K562 (cell line): ENCODE results near the gene YOD1. TPM values are rescaled to one million over a fixed set of nuclear protein-coding genes. Genes with fewer than 3 reads are reported as not detected.
A peak's percentile ranks its signal among the peaks of the same experiment; 100 is the strongest.

ENCODE experiments used
- CAMTA2 ChIP-seq: fragments of 250-450 bp; sonication (Bioruptor Pico); conservative IDR thresholded peaks from 2 replicates; pipeline ENCODE4 v1.5.1; 2022
- DPF2 ChIP-seq: fragments of 450-650 bp; IDR thresholded peaks from 2 replicates; pipeline ENCODE4 v1.6.1; 2016
- GTF2E2 ChIP-seq: fragments of 200-800 bp; sonication (Bioruptor generic); IDR thresholded peaks from 2 replicates; pipeline ENCODE4 v1.6.1; 2016; ENCODE audit warnings: missing genetic modification characterization, missing compliant biosample characterization
- LCOR ChIP-seq: sonication (generic); formaldehyde crosslinking; IDR thresholded peaks from 2 replicates; pipeline ENCODE4 v1.8.0; 2022; ENCODE audit warnings: mild to moderate bottlenecking, missing genetic modification reagents
- MAZ ChIP-seq, 2 experiments: fragments of 450-650 bp in 1 of 2; sonication (generic) in 1 of 2; formaldehyde crosslinking; IDR thresholded peaks in 1 of 2; conservative IDR thresholded peaks in 1 of 2; 2 replicates each; pipeline versions ENCODE4 v1.4.0 to v1.5.0; 2020; ENCODE audit warnings: mild to moderate bottlenecking in 1 of 2, missing genetic modification reagents in 1 of 2
- SMARCA5 ChIP-seq: fragments of 450-650 bp; IDR thresholded peaks from 2 replicates; pipeline ENCODE4 v1.6.1; 2016
- TAF9B ChIP-seq: fragments of 450-650 bp; IDR thresholded peaks from 2 replicates; pipeline ENCODE4 v1.6.1; 2018; ENCODE audit warnings: mild to moderate bottlenecking; ENCODE audit not compliant: partially characterized antibody
- YBX1 ChIP-seq: fragments of 450-650 bp; IDR thresholded peaks from 2 replicates; pipeline ENCODE4 v1.7.1; 2016; ENCODE audit warnings: mild to moderate bottlenecking
- polyA plus RNA-seq, 8 experiments: library from polyadenylated mRNA; depleted of rRNA in 4 of 8; stranded (reverse) in 5 of 8; unstranded in 3 of 8; fragments of >200 nt; fragmentation: Nextera tagmentation in 2 of 8; fragmentation: Illumina TruSeq in 1 of 8; extraction: Ambion mirVana in 2 of 8; extraction: Trizol in 1 of 8; gene quantifications; 2 replicates each; pipeline versions ENCODE4 v1.2.1 to v1.2.3, GENCODE V29; 2011 to 2014; ENCODE audit warnings: inconsistent platforms in 1 of 8, missing spikeins in 1 of 8
- total RNA-seq, 7 experiments: library from RNA; depleted of rRNA in 6 of 7; stranded (reverse); fragments of >200 nt in 6 of 7; fragmentation: Illumina TruSeq in 2 of 7; extraction: Trizol in 2 of 7; gene quantifications; 2 replicates each; pipeline versions ENCODE4 v1.2.1 to v1.2.3, GENCODE V29; 2011 to 2021; ENCODE audit warnings: low replicate concordance in 1 of 7
- TF ChIP-seq, protein P1 (sequence below): fragments of 250-450 bp; sonication (Bioruptor Pico); IDR thresholded peaks from 2 replicates; pipeline ENCODE4 v1.4.0; 2020; ENCODE audit warnings: mild to moderate bottlenecking, moderate library complexity
- TF ChIP-seq, protein P2 (sequence below): sonication (generic); formaldehyde crosslinking; IDR thresholded peaks from 2 replicates; pipeline ENCODE4 v1.8.0; 2022; ENCODE audit warnings: missing genetic modification reagents, mild to moderate bottlenecking, moderate library complexity, borderline replicate concordance
- TF ChIP-seq, protein P3 (sequence below): fragments of 200-600 bp; sonication (generic); IDR thresholded peaks from one replicate; pipeline ENCODE4 v1.6.1; 2012; ENCODE audit warnings: mild to moderate bottlenecking, low read depth, low read length, inconsistent platforms
- TF ChIP-seq, protein P4 (sequence below), 2 experiments: fragments of 450-650 bp in 1 of 2; sonication (generic) in 1 of 2; formaldehyde crosslinking in 1 of 2; IDR thresholded peaks in 1 of 2; conservative IDR thresholded peaks in 1 of 2; 2 replicates each; pipeline versions ENCODE4 v1.6.1 to v1.8.1; 2016 to 2023; ENCODE audit warnings: mild to moderate bottlenecking in 2 of 2, moderate library complexity in 2 of 2, inconsistent platforms in 1 of 2, missing genetic modification reagents in 1 of 2

Gene YOD1
- total and polyA plus RNA-seq, 9 of the 15 experiments (the other 6 are each of a cell fraction or from before 2014, with no cell fraction given) = 18.2 to 78.1 (median 46.9) TPM

DNA sequence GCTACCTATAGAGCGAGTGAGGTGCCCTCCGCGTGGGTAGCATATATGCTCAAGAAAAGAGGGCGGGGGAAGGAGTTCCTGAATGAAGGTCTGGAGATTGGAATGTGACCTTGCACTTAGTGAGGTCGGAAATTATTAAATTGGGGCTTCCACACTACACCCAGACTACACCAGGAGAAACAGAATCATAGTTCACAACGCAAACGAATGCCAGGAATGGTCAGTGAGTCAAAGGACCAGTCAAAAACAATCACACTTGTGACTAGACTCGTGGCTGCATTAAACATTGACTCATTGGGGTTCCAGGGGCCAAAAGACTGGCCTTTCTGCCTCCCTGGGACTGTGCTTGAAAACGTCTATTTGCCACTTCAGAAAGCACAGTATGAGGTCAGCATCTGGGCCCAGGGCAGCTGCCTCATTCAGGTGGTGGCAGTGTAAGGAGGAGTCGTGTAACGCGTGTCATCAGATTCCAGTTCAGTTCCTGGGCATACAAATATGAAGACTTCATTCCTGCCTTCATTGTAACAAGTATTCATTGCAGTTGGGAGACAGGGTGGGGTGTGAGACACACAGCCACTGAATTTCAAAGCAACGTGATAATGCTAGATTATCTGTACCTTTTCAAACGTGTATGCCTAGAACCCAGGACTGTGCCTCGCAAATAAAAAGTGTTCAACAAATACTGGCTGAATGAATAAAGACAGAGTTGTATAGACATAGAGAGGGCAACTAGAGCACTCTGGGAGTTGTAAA lies at the start of gene YOD1 (continued):
- TF ChIP-seq CAMTA2 (no peak), YBX1 (no peak), TAF9B (peak; percentile 34), MAZ (CRISPR knock-in tag; conservative IDR thresholded peaks at IDR 0.05 in 1 of 2, IDR thresholded peaks at IDR 0.05 in 1 of 2) (peak in 1 of 2 experiments; percentile 39; a peak in 1 of 4 replicates), GTF2E2 (peak; percentile 47), DPF2 (0 out of 2 replicates have a peak, but pooled peaks have one; percentile 24), LCOR (CRISPR knock-in tag) (peak; percentile 15; the same call in 1 of the 2 replicates), SMARCA5 (0 out of 2 replicates have a peak, but pooled peaks have one; percentile 25)
- TF ChIP-seq, protein P1, sequence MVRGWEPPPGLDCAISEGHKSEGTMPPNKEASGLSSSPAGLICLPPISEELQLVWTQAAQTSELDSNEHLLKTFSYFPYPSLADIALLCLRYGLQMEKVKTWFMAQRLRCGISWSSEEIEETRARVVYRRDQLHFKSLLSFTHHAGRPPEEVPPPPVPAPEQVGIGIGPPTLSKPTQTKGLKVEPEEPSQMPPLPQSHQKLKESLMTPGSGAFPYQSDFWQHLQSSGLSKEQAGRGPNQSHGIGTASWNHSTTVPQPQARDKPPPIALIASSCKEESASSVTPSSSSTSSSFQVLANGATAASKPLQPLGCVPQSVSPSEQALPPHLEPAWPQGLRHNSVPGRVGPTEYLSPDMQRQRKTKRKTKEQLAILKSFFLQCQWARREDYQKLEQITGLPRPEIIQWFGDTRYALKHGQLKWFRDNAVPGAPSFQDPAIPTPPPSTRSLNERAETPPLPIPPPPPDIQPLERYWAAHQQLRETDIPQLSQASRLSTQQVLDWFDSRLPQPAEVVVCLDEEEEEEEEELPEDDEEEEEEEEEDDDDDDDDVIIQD (CRISPR knock-in tag) = no peak
- TF ChIP-seq, protein P2, sequence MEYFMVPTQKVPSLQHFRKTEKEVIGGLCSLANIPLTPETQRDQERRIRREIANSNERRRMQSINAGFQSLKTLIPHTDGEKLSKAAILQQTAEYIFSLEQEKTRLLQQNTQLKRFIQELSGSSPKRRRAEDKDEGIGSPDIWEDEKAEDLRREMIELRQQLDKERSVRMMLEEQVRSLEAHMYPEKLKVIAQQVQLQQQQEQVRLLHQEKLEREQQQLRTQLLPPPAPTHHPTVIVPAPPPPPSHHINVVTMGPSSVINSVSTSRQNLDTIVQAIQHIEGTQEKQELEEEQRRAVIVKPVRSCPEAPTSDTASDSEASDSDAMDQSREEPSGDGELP = 0 out of 2 replicates have a peak, but pooled peaks have one; percentile 15
- TF ChIP-seq, protein P3, sequence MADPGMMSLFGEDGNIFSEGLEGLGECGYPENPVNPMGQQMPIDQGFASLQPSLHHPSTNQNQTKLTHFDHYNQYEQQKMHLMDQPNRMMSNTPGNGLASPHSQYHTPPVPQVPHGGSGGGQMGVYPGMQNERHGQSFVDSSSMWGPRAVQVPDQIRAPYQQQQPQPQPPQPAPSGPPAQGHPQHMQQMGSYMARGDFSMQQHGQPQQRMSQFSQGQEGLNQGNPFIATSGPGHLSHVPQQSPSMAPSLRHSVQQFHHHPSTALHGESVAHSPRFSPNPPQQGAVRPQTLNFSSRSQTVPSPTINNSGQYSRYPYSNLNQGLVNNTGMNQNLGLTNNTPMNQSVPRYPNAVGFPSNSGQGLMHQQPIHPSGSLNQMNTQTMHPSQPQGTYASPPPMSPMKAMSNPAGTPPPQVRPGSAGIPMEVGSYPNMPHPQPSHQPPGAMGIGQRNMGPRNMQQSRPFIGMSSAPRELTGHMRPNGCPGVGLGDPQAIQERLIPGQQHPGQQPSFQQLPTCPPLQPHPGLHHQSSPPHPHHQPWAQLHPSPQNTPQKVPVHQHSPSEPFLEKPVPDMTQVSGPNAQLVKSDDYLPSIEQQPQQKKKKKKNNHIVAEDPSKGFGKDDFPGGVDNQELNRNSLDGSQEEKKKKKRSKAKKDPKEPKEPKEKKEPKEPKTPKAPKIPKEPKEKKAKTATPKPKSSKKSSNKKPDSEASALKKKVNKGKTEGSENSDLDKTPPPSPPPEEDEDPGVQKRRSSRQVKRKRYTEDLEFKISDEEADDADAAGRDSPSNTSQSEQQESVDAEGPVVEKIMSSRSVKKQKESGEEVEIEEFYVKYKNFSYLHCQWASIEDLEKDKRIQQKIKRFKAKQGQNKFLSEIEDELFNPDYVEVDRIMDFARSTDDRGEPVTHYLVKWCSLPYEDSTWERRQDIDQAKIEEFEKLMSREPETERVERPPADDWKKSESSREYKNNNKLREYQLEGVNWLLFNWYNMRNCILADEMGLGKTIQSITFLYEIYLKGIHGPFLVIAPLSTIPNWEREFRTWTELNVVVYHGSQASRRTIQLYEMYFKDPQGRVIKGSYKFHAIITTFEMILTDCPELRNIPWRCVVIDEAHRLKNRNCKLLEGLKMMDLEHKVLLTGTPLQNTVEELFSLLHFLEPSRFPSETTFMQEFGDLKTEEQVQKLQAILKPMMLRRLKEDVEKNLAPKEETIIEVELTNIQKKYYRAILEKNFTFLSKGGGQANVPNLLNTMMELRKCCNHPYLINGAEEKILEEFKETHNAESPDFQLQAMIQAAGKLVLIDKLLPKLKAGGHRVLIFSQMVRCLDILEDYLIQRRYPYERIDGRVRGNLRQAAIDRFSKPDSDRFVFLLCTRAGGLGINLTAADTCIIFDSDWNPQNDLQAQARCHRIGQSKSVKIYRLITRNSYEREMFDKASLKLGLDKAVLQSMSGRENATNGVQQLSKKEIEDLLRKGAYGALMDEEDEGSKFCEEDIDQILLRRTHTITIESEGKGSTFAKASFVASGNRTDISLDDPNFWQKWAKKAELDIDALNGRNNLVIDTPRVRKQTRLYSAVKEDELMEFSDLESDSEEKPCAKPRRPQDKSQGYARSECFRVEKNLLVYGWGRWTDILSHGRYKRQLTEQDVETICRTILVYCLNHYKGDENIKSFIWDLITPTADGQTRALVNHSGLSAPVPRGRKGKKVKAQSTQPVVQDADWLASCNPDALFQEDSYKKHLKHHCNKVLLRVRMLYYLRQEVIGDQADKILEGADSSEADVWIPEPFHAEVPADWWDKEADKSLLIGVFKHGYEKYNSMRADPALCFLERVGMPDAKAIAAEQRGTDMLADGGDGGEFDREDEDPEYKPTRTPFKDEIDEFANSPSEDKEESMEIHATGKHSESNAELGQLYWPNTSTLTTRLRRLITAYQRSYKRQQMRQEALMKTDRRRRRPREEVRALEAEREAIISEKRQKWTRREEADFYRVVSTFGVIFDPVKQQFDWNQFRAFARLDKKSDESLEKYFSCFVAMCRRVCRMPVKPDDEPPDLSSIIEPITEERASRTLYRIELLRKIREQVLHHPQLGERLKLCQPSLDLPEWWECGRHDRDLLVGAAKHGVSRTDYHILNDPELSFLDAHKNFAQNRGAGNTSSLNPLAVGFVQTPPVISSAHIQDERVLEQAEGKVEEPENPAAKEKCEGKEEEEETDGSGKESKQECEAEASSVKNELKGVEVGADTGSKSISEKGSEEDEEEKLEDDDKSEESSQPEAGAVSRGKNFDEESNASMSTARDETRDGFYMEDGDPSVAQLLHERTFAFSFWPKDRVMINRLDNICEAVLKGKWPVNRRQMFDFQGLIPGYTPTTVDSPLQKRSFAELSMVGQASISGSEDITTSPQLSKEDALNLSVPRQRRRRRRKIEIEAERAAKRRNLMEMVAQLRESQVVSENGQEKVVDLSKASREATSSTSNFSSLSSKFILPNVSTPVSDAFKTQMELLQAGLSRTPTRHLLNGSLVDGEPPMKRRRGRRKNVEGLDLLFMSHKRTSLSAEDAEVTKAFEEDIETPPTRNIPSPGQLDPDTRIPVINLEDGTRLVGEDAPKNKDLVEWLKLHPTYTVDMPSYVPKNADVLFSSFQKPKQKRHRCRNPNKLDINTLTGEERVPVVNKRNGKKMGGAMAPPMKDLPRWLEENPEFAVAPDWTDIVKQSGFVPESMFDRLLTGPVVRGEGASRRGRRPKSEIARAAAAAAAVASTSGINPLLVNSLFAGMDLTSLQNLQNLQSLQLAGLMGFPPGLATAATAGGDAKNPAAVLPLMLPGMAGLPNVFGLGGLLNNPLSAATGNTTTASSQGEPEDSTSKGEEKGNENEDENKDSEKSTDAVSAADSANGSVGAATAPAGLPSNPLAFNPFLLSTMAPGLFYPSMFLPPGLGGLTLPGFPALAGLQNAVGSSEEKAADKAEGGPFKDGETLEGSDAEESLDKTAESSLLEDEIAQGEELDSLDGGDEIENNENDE = no peak
- TF ChIP-seq, protein P4, sequence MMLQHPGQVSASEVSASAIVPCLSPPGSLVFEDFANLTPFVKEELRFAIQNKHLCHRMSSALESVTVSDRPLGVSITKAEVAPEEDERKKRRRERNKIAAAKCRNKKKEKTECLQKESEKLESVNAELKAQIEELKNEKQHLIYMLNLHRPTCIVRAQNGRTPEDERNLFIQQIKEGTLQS (IDR thresholded peaks at IDR 0.05) = peak; percentile 84
- TF ChIP-seq, protein P4 (CRISPR knock-in tag; conservative IDR thresholded peaks at IDR 0.05) = no peak
